ENCODE measurements around the gene HDAC4.

Gene HDAC4

GRCh38 chr2:239354132-239354790, 46.6 kb downstream of the HDAC4 start:
- no peaks in the 10 kb centered on the region for H3K27me3 ChIP-seq
- H3K4me2 ChIP-seq = no peak overlapping the region
- H3K9ac ChIP-seq = no peak overlapping the region
- peaks cover 46 to 83% (median 62%) of the 10 kb centered on the region in 11 experiments for H3K36me3 ChIP-seq
- TF ChIP-seq Cebpa-rat (IDR thresholded peaks at IDR 0.05) = no peak
- peaks cover 0 to 13% (median 8%) of the 10 kb centered on the region in 10 experiments; a peak in 16 of 20 replicates for H3K4me1 ChIP-seq
- H4K20me1 ChIP-seq = peaks cover 7 to 32% (median 10%) of the 10 kb centered on the region in 11 experiments; a peak in 16 of 22 replicates
- no peak overlapping the region for H3K27ac ChIP-seq
- peaks cover 23 to 48% (median 39%) of the 10 kb centered on the region in 11 experiments for H3K9me3 ChIP-seq (replicated peaks in 1 of 11)
- H3K4me3 ChIP-seq = no peak overlapping the region

DNA sequence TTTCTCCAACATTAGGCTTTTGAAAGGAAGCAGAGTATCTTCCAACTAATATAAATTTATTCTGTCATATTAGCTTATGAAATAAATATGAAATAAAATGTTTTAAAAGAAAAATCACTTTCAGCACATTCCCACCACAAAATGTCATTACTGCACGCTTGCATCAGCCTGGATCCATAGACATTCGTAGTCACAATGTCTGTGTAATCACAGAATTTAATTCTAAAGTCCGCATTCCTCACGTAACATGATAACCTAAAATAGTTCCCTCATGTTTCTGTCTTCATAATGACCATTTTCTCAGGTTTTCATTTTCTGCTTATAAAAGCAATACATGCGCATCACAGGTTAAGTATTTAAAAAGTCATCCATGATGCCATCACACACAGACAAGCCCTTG, 47.1 kb downstream of the HDAC4 start:
- Histone ChIP-seq H3K4me2 (no peak overlapping the region), H3K4me1 (peaks cover 0 to 19% (median 13%) of the 10 kb centered on the region in 10 experiments; a peak in 16 of 20 replicates), H3K27me3 (no peaks in the 10 kb centered on the region), H3K36me3 (peaks cover 52 to 89% (median 67%) of the 10 kb centered on the region in 11 experiments), H3K9ac (no peak overlapping the region), H4K20me1 (peaks cover 11 to 34% (median 13%) of the 10 kb centered on the region in 11 experiments; a peak in 18 of 22 replicates), H3K9me3 (replicated peaks in 1 of 11) (peaks cover 23 to 48% (median 39%) of the 10 kb centered on the region in 11 experiments), H3K4me3 (no peak overlapping the region), H3K27ac (no peak overlapping the region)
- no peak for TF ChIP-seq Cebpa-rat (IDR thresholded peaks at IDR 0.05)

DNA sequence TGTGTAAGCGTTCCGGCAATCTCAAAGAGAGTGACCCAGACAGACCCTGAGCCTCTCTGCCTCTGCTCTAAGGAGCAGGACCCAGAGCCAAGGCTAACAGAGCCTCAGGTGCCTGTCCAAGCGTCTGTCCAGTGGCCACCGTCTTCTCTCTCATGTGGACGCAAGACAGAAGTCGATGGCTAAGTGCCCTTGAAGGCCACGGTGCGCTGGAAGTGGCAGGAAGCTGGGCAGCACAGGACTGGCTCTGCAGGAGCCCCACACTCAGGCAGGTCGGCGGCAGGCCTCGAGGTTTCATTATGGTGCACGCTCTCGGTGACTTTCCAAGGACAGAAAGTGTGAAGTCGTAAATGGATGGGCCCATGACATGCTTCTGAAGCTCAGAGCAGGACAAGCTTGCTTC, 49.1 kb downstream of the HDAC4 start:
- TF ChIP-seq Cebpa-rat (IDR thresholded peaks at IDR 0.05) = no peak
- peaks cover 22 to 43% (median 31%) of the 10 kb centered on the region in 11 experiments for H3K9me3 ChIP-seq (replicated peaks in 1 of 11)
- H3K27ac ChIP-seq = no peak overlapping the region
- H3K4me2 ChIP-seq = no peak overlapping the region
- H3K36me3 ChIP-seq = peaks cover 61 to 85% (median 70%) of the 10 kb centered on the region in 11 experiments
- no peak overlapping the region for H3K9ac ChIP-seq
- H3K4me1 ChIP-seq = peaks cover 0 to 23% (median 15%) of the 10 kb centered on the region in 10 experiments; a peak in 16 of 20 replicates
- H3K27me3 ChIP-seq = no peaks in the 10 kb centered on the region
- H3K4me3 ChIP-seq = no peak overlapping the region
- H4K20me1 ChIP-seq = peaks cover 12 to 41% (median 27%) of the 10 kb centered on the region in 11 experiments; a peak in 19 of 22 replicates

DNA sequence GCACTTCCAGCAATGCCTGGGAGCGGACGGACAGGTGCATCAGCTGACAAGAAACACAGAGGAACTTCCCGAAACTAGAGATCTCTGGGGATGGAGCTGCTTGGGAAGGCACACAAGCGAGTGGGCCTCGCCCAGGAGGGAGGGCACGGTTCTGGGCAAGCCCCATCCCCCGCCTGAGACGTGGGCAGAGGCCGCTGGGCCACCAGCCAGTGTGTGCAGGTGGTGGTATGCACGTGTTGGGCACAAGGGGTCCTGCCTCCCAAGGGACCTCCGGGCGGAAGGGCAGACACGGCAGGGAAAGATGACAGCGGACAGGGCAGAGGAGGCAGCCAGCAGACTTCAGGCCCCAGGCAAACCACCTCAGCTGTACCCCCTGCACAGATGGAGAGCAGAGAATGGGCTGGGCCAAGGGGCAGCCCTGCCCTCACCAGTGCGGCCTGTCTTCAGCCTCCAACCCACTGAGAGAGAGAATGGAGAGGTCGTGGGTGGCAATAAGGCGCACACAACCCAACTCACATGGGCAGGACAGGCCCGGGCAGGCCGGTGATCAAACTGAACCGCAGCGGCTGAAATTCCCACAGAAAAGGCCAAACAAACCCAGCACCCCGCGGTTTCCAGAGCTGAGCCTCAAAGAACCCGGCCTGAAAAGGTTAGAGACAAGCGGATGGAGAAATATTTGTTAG, 51.2 kb downstream of the HDAC4 start:
- H3K36me3 ChIP-seq = peaks cover 40 to 76% (median 61%) of the 10 kb centered on the region in 11 experiments
- no peak for TF ChIP-seq Cebpa-rat (IDR thresholded peaks at IDR 0.05)
- H3K4me1 ChIP-seq = peaks cover 0 to 34% (median 15%) of the 10 kb centered on the region in 10 experiments; a peak in 16 of 20 replicates
- H3K27me3 ChIP-seq = no peaks in the 10 kb centered on the region
- H3K9ac ChIP-seq = peak overlapping the region in 3 of 11 experiments; percentile 34 to 46 (median 37); a peak in 3 of 22 replicates
- peaks cover 2 to 22% (median 11%) of the 10 kb centered on the region in 11 experiments for H3K9me3 ChIP-seq (replicated peaks in 1 of 11)
- H3K27ac ChIP-seq = peak overlapping the region in 4 of 11 experiments; percentile 18 to 53 (median 28); a peak in 5 of 22 replicates
- H3K4me2 ChIP-seq = peak overlapping the region in 10 of 11 experiments; percentile 23 to 82 (median 68); a peak in 19 of 22 replicates
- H3K4me3 ChIP-seq = no peak overlapping the region
- H4K20me1 ChIP-seq = peaks cover 20 to 62% (median 41%) of the 10 kb centered on the region in 11 experiments; a peak in 21 of 22 replicates

DNA sequence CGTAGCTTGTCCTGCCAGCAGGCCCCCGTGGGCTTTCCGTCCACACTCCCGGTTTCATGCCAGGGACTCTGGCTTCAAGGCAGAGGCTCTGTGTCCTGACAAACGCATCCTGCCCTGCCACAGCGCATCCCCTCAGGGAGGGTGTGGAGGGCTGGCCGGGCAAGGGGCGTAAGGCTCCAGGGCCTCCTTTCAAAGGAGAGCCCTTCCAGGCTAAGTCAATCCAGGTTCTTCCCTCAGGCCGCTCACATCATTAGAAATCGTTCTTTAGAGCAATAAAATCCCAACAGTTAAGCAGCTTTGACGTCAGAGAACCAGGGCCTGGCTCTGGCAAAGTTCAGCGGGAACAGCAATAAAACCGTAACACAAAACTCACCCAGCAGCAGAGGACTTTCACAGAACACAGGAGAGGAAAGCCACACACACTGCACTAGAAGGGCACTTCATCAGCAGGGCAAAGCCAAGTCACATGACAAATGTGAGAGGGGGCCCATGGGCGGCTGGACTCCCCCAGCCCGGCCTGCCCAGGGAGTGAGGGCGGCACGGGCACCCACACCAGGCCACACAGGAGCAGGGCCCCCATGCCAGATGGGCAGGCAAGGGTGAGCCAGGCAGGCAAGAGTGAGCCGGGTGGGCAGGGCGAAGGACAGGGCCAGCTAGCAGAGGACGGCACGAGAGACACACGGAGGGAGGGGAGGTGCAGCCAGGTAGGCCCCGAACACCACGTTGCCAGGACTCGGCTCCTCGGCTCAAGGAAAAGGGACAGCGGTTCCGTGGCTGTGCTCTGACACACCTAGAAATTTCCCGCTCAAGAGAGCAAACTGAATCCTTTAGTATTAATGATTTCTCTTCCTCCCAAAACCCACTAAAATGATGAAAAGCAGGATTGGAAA, 52.0 kb downstream of the HDAC4 start:
- Histone ChIP-seq H3K4me3 (no peak overlapping the region), H3K9ac (0 out of 22 replicates have a peak overlapping the region, but pooled peaks of 2 of the 11 experiments have one; percentile 34 to 46), H3K27ac (peak overlapping the region in 2 of 11 experiments; percentile 19 to 24; a peak in 1 of 22 replicates)

DNA sequence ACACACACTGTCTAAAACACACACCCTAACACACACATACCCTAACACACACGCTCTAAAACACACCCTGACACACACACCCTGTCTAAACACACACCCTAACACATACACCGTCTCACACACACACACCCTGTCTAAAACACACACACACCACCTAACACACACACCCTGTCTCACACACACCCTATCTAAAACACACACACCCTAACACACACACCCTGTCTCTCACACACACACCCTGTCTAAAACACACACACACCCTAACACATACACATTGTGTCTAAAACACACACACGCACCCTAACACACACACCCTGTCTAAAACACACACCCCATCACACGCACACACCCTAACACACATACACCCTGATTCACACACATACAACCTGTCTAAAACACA, 54.1 kb downstream of the HDAC4 start:
- Histone ChIP-seq H3K9ac (no peak overlapping the region), H4K20me1 (peaks cover 46 to 87% (median 70%) of the 10 kb centered on the region in 11 experiments), H3K9me3 (replicated peaks in 1 of 11) (peaks cover 0 to 13% (median 3%) of the 10 kb centered on the region in 11 experiments; a peak in 8 of 22 replicates), H3K4me1 (peaks cover 0 to 29% (median 15%) of the 10 kb centered on the region in 10 experiments; a peak in 16 of 20 replicates), H3K36me3 (peaks cover 29 to 72% (median 55%) of the 10 kb centered on the region in 11 experiments), H3K4me2 (no peak overlapping the region), H3K27ac (no peak overlapping the region), H3K4me3 (no peak overlapping the region), H3K27me3 (peaks cover 0 to 3% (median 0%) of the 10 kb centered on the region in 11 experiments; a peak in 1 of 22 replicates)
- no peak for TF ChIP-seq Cebpa-rat (IDR thresholded peaks at IDR 0.05)

More for the DNA sequence above, 52.0 kb downstream of the HDAC4 start:
- Histone ChIP-seq H3K9me3 (replicated peaks in 1 of 11) (peaks cover 0 to 14% (median 4%) of the 10 kb centered on the region in 11 experiments; a peak in 15 of 22 replicates), H3K4me2 (peak overlapping the region in 8 of 11 experiments; percentile 58 to 82 (median 74); a peak in 15 of 22 replicates), H3K27me3 (no peaks in the 10 kb centered on the region), H3K36me3 (peaks cover 43 to 77% (median 61%) of the 10 kb centered on the region in 11 experiments), H4K20me1 (peaks cover 25 to 70% (median 48%) of the 10 kb centered on the region in 11 experiments; a peak in 21 of 22 replicates), H3K4me1 (peaks cover 0 to 34% (median 15%) of the 10 kb centered on the region in 10 experiments; a peak in 16 of 20 replicates)
- TF ChIP-seq Cebpa-rat (IDR thresholded peaks at IDR 0.05) = no peak

- Histone ChIP-seq H3K4me2 (no peak overlapping the region), H3K4me3 (no peak overlapping the region), H3K27me3 (peaks cover 0 to 9% (median 0%) of the 10 kb centered on the region in 11 experiments; a peak in 2 of 22 replicates), H3K27ac (no peak overlapping the region), H3K9ac (no peak overlapping the region), H3K36me3 (peaks cover 18 to 62% (median 43%) of the 10 kb centered on the region in 11 experiments; a peak in 21 of 22 replicates), H3K9me3 (replicated peaks in 1 of 11) (peaks cover 0 to 13% (median 3%) of the 10 kb centered on the region in 11 experiments; a peak in 8 of 22 replicates), H4K20me1 (peaks cover 60 to 93% (median 84%) of the 10 kb centered on the region in 11 experiments), H3K4me1 (peaks cover 6 to 43% (median 25%) of the 10 kb centered on the region in 10 experiments)
- TF ChIP-seq Cebpa-rat (IDR thresholded peaks at IDR 0.05) = no peak
Observed at GRCh38 chr2:239345251-239345650, 55.6 kb downstream of the HDAC4 start.

DNA sequence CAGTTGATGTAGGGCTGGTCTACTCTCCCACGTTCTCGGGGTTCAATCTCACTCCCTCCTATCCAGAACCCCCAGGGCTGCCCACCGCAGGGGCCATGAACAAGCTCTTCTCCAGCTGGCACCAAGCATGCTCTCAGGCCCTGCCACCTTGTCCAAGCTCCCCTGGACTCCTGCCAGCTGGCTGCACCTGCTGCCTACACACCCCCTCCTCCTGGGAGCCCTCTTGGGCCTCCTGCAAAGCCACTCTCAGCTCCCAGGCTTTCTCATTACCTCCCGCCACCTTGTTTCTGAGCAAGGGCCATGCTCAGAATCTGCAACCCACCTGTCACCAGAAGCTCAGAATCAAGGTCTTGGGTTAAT, 56.0 kb downstream of the HDAC4 start:
- Histone ChIP-seq H3K9ac (no peak overlapping the region), H3K9me3 (replicated peaks in 1 of 11) (peaks cover 0 to 13% (median 3%) of the 10 kb centered on the region in 11 experiments; a peak in 8 of 22 replicates), H3K4me2 (no peak overlapping the region), H4K20me1 (peaks cover 63 to 96% (median 87%) of the 10 kb centered on the region in 11 experiments), H3K4me1 (peaks cover 10 to 45% (median 28%) of the 10 kb centered on the region in 10 experiments), H3K36me3 (peaks cover 18 to 60% (median 41%) of the 10 kb centered on the region in 11 experiments; a peak in 21 of 22 replicates), H3K4me3 (no peak overlapping the region), H3K27ac (no peak overlapping the region), H3K27me3 (peaks cover 0 to 9% (median 0%) of the 10 kb centered on the region in 11 experiments; a peak in 2 of 22 replicates)
- no peak for TF ChIP-seq Cebpa-rat (IDR thresholded peaks at IDR 0.05)

All from BLaER1 treated with 17β-estradiol and CSF1 and Interleukin-3, amounts not matched to agents 10 nM and 100 nM (cell line).